ENCODE results near the gene ELL2. TPM values are rescaled to one million over a fixed set of nuclear protein-coding genes. Genes with fewer than 3 reads are reported as not detected.

The ELL2 gene
- total RNA-seq, 4 donors from 2014 or later = 72.2 to 87.6 (median 79.6) TPM

GRCh38 chr5:95916687-95917085, 45.0 kb downstream of the ELL2 start:
- Histone ChIP-seq H3K27ac (no peak overlapping the region), H3K9me3 (no peaks in the 10 kb centered on the region), H3K27me3 (no peaks in the 10 kb centered on the region), H3K36me3 (peaks cover 0 to 13% (median 0%) of the 10 kb centered on the region in 3 donors), H3K4me3 (no peak overlapping the region), H3K4me1 (peaks cover 0 to 31% (median 4%) of the 10 kb centered on the region in 4 donors)
- TF ChIP-seq CTCF (IDR thresholded peaks at IDR 0.05) = no peak
- no peak for TF ChIP-seq EP300 (IDR thresholded peaks at IDR 0.05)
- no peak for TF ChIP-seq POLR2A (IDR thresholded peaks at IDR 0.05)
- no peak for DNase-seq (ENCODE audit: low spot score in 2 of 2)
- WGBS, 2 donors = 92 to 95% methylated on average over 4 of the region's 4 CpGs

- no peaks in the 10 kb centered on the region for H3K9me3 ChIP-seq
- peaks cover 0 to 31% (median 4%) of the 10 kb centered on the region in 4 donors for H3K4me1 ChIP-seq
- 70 to 73% methylated on average over 3 of the region's 3 CpGs for WGBS, 2 donors
- peak overlapping the region in 1 of 4 donors; percentile 15 for H3K27ac ChIP-seq
- peaks cover 0 to 10% (median 0%) of the 10 kb centered on the region in 3 donors for H3K36me3 ChIP-seq
- H3K27me3 ChIP-seq = no peaks in the 10 kb centered on the region
- DNase-seq (ENCODE audit: low spot score in 2 of 2) = no peak
- TF ChIP-seq CTCF (IDR thresholded peaks at IDR 0.05) (no peak), POLR2A (IDR thresholded peaks at IDR 0.05) (no peak), EP300 (IDR thresholded peaks at IDR 0.05) (no peak)
- H3K4me3 ChIP-seq = no peak overlapping the region
Measured at GRCh38 chr5:95915999-95916686, 45.5 kb downstream of the ELL2 start.

GRCh38 chr5:95913663-95914062, 48.0 kb downstream of the ELL2 start:
- H3K27me3 ChIP-seq = no peaks in the 10 kb centered on the region
- no peak overlapping the region for H3K27ac ChIP-seq
- H3K4me1 ChIP-seq = peaks cover 0 to 30% (median 4%) of the 10 kb centered on the region in 4 donors
- WGBS, 2 donors = 76 to 78% methylated on average over 6 of the region's 6 CpGs
- TF ChIP-seq CTCF (IDR thresholded peaks at IDR 0.05) = no peak
- TF ChIP-seq EP300 (IDR thresholded peaks at IDR 0.05) = no peak
- TF ChIP-seq POLR2A (IDR thresholded peaks at IDR 0.05) = no peak
- H3K4me3 ChIP-seq = no peak overlapping the region
- H3K36me3 ChIP-seq = peaks cover 0 to 10% (median 0%) of the 10 kb centered on the region in 3 donors
- no peaks in the 10 kb centered on the region for H3K9me3 ChIP-seq
- no peak for DNase-seq (ENCODE audit: low spot score in 2 of 2)

DNA sequence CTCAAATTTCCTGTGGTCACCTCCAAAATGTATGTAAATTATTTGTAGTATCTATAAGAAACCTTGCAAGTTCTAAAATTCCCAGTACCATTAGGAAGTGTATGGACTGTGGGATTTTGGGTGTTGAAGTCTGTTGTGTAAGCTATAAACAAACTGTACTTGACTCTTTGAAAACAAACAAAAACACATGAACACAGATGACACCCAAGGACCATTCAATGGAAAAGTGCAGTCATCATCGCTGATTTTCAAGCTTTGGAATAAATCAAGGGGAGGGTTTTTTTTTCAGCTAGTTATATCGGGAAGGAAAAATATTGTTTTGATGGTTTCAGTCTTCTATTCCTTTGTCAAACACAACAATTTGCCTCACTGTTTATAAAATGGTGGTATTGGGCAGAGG, 49.6 kb downstream of the ELL2 start:
- peaks cover 0 to 10% (median 0%) of the 10 kb centered on the region in 3 donors for H3K36me3 ChIP-seq

More for the DNA sequence above, 49.6 kb downstream of the ELL2 start:
- WGBS, 2 donors = 70 to 86% methylated on average over 2 of the region's 2 CpGs
- no peaks in the 10 kb centered on the region for H3K27me3 ChIP-seq
- no peak overlapping the region for H3K4me3 ChIP-seq
- no peak overlapping the region for H3K27ac ChIP-seq
- no peak for TF ChIP-seq POLR2A (IDR thresholded peaks at IDR 0.05)
- no peak for TF ChIP-seq EP300 (IDR thresholded peaks at IDR 0.05)
- no peak for TF ChIP-seq CTCF (IDR thresholded peaks at IDR 0.05)
- H3K4me1 ChIP-seq = peaks cover 0 to 25% (median 4%) of the 10 kb centered on the region in 4 donors
- H3K9me3 ChIP-seq = no peaks in the 10 kb centered on the region
- DNase-seq (ENCODE audit: low spot score in 2 of 2) = no peak
